Activated CD8-positive, alpha-beta memory T cell treated with anti-CD3 and anti-CD28 coated beads for 24 hours (primary cell): Measurements from ENCODE around the gene NUP98.

Experiments
- DNase-seq: peaks from one replicate; pipeline ENCODE4 v3.0.0-alpha.2; 2020

Gene NUP98

DNA sequence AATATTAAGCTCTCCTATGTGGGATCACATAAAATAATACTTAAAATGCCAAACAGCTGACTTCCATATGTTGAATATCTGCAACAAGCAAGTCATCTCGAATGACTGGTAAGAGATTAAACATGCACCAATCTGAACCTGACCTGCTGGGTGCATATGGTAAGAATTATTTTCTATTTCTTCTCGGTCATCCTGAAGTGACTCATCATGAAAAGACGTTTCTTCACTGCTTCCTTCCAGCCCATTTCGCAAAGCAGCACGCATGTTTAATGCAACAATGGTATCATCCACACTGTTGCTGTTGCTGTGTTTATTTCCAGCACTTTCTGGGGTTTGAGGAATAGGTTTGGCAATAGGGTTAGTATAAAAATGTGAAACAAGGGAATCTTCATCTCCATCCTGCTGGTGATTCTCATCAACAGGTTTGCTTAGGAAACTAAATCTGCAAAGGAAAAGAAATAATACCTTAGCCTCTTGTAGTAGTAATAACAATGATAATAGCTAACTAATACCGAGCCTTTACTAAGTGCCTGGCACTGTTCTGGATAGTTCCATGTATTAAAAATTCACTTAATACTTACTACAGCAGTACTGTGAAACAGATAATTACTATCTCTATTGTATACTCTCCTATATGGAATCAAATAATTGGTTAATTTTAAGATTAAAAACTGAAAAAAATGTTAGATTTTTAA is 74.2 kb downstream of the NUP98 start:
- DNase-seq: no peak

GRCh38 chr11:3722100-3722499 is 75.3 kb downstream of the NUP98 start:
- DNase-seq: no peak

DNA sequence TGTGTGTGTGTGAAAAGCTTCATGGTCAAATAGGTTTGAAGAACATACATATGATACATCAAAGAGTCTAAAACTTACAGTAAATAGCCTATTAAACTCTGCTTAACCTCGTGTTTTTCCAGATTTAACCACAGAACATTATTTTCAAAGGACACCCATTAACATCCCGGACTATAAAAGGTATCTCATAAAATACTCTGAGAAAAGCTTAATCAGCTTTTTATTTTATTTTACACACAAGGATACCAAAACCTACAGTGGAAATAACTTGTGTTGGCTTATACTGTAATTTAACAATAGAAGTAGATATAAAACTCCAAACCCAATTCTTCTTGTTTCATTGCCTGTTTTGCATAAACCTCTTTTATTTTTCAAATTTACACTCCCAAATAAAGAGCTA is 76.4 kb downstream of the NUP98 start:
- DNase-seq: no peak

- DNase-seq: no peak
Measured at GRCh38 chr11:3712274-3712673, 85.1 kb downstream of the NUP98 start.

DNA sequence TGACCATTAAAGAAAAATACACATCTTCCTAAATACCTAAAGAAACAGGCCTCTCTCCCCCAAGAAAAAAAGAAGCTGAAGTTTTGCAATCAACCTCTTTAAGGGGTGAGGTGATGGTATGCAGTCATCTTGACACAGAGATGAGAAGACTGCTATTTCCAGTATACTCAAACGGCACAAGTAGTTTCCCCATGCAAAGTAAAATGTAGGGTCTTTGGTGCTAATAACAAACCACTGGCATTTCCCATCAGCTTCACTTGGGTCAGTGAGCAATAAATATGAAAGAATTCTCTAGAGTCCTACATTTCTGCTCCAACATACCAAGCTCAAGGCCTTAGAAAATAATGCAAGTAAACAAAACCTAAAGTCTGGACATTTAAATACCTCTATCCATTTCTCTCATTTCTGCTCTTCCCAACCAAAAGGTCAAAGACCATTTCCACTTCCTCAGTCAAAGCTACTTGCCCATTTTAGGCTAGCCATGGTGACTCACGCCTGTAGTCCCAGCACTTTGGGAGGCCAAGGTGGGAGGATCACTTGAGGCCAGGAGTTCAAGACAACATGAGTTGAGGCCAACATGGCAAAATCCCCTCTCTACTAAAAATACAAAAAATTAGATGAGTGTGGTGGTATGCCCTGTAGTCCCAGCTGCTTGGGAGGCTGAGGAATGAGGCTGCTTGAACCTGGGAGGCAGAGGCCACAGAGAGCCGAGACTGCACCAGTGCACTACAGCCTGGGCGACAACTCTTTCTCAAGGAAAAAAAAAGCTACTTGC is 86.7 kb downstream of the NUP98 start:
- DNase-seq: no peak

DNA sequence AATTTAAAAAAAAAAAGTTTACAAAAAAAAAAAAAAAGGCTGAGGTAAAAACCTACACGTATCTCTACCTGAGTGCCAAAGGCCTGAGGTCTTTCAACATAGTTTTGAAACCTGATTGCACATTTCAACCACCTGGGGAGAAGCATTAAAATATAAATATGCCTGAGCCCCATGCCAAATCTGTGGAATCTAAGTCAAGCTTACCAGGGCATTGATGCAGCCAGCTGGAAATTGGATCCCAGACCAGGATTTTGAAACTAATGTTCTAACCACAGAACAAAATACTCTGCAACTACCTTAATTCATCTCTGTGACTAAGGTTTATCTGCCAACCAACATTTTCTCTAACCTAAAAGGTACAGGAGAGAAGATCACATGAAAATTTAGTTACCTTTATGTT is 87.4 kb downstream of the NUP98 start:
- no peak for DNase-seq

GRCh38 chr11:3707176-3707575 is 90.2 kb downstream of the NUP98 start:
- DNase-seq: no peak

DNA sequence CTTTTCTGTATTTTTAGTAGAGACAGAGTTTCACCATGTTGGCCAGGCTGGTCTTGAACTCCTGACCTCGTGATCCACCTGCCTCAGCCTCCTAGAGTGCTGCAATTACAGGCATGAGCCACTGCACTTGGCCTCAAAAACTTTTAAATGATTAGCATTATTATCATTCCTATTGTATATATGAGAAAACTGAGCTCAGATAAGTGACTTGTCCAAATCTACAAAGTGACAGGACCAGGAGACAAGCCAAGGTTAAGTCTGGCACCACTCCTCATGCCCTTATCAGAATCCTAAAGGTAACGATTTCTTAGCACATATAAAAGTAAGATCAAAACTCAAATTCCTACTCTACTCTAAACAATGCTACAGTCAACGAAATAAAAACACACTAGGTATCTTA is 94.0 kb downstream of the NUP98 start:
- DNase-seq: no peak

GRCh38 chr11:3700910-3701309 is 96.4 kb downstream of the NUP98 start:
- no peak for DNase-seq

- DNase-seq: no peak
Measured at GRCh38 chr11:3700410-3700809, 96.9 kb downstream of the NUP98 start.

DNA sequence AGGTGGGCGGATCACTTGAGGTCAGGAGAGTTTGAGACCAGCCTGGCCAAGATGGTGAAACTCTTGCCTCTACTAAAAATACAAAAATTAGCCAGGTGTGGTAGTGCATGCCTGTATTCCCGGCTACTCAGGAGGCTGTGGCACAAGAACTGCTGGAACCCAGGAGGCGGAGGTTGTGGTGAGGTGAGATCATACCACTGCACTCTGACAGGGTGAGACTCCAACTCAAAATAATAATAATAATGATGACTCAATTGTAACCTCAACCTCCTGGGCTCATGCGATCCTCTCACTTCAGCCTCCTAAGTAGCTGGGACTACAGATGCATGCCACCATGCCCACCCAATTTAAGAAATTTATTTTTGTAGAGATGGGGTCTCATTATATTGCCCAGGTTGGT is 110.6 kb downstream of the NUP98 start:
- DNase-seq: no peak

DNA sequence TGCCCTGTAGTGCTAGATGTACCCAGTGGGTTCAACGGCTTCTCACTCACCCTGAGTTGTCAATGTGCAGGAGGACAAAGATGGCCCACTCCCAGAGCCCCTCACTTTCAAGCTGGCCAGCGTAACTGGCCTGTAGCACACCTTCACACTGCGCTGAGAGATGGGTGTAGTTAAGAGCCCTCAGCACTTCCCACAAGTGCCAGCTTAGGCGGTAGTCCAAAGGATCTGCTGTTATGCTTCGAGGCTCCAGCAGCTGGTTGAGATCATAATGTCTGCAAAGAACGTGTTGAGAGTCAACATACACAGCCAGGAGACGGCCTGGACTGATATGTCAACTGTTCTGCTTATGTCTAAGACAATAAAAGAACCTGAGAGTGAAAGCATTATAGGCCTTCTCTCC is 111.4 kb downstream of the NUP98 start:
- no peak for DNase-seq

GRCh38 chr11:3684819-3685172 is 112.6 kb downstream of the NUP98 start:
- DNase-seq: no peak

DNA sequence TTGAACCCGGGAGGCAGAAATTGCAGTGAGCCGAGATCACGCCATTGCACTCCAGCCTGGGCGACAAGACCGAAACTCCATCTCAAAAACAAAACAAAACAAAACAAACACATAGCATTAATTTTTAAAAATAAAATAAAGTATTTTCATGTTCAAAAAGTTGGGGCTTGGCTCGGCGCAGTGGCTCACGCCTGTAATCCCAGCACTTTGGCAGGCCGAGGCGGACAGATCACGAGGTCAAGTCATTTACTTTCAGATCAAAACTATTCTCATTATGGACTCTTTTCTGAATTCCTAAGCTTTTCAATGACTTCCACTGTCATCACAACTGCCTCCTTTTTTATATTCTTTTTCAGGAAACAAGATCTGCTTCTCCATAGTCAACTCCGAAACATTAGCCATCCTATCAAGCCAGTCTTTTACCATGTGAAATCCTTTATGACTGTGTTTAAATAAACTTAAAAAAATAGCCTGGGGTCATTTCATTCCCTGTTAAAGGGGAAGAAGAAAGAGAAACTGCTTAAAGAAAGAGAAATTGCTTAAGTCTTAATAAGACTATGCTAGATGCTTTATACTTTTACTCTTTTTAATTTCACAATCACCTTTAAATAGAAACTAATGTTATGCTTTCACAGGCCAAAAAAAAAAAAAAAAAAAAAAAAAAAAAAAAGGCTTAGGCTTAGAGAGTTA is 113.1 kb downstream of the NUP98 start:
- DNase-seq: no peak

GRCh38 chr11:3683039-3683438 is 114.3 kb downstream of the NUP98 start:
- DNase-seq: no peak

- DNase-seq: no peak
Measured at GRCh38 chr11:3679077-3679476, 118.3 kb downstream of the NUP98 start.

DNA sequence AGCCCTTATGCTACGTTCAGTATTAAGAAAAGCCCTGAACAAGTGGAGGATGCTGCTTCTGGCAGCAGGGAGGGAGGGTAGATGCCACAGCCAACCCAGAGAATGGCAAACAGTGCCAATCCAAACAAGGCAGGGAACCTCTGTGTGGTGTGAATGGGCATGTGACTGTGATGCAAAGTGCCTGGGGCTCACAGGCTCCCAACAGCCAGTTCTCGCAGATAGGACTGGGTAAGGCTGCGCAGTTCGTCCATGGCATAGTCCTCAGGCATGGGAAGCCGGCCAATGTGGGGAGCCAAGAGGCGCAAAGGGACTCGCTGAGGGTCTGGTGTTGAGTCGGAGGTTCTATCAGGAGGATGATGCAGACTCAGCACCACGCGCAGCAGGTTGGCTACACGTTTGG is 121.4 kb downstream of the NUP98 start:
- peak; percentile 33 for DNase-seq

DNA sequence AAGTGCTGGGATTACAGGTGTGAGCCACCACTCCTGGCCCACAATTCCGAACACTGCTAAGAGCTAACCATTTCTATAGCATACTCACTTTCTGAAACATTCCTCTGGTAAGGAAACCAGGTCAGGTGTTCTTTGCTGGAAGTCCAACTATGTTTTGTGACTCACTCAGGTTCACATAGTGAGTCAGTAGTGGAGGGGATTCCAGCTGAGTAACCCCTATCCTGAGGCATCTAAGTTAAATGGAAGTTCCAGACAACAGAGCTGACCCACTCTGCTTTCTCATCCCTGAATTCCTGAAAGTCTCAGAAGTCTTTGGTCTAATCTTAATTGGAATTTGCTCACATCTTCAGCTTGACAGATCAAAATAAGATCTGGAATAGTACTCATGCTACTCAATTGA is 123.2 kb downstream of the NUP98 start:
- no peak for DNase-seq

- no peak for DNase-seq
Measured at GRCh38 chr11:3671334-3672254, 125.8 kb downstream of the NUP98 start, which contains the start of gene CHRNA10. Gene CHRNA10 (minus strand): TSS chr11:3671384. CDS start chr11:3671312, 72 bp downstream.

- no peak for DNase-seq
Measured at GRCh38 chr11:3669742-3670183, 127.6 kb downstream of the NUP98 start.

- DNase-seq: no peak
Measured at GRCh38 chr11:3669128-3669527, 128.2 kb downstream of the NUP98 start.

- peak; percentile 42 for DNase-seq
Measured at GRCh38 chr11:3667149-3668035, 130.0 kb downstream of the NUP98 start.
